T1000 (cell line): Measurements from ENCODE around the gene HS3ST5.
"Not testable (repeated sequence)": the region's sequence is repeated elsewhere in the genome, so short reads cannot be mapped to it uniquely, and the experiment has no call there.

Source experiments
- DNase-seq: peaks from one replicate; lab custom pipeline; 2025; ENCODE audit warnings: mixed read lengths; lab: John Stamatoyannopoulos, UW

The HS3ST5 gene

DNA sequence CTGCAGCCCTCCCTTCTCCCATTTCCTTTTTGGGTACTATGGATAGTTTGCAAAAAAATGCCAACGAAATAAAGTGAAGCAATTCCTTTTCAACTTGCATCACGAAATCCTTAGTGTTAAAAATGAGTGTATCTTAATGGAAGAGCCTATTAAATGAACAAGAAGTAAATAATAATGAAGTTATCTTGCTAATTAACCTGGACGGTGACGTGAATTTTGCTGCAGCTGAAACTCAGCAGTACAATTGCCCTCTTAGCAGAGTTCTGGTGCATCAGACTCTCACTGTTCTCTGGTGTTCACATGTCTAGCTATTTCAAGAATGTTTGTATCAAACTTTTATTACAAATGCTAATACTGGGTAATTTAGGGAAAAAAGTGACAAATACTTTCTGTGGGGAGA is 252.2 kb downstream of the HS3ST5 start:
- no peak for DNase-seq

DNA sequence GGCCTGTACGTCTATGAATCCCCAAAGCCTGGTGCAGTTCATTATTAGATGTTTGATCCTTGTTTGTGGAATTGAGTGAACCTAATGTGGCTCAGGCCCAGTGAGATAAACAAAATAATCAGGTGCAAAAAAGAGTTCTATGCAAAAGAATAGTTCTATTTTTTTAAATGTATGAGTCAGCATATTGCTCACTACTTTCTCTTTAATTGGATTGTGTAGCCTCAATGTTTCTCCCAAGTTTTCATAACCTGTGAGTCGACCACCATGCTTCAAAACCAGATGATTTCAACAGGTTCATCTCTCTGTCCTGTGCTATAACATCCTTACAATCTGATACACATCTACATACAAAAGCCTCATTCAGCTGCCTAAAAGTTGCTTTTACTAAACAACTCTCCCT is 255.3 kb downstream of the HS3ST5 start:
- DNase-seq = no peak

DNA sequence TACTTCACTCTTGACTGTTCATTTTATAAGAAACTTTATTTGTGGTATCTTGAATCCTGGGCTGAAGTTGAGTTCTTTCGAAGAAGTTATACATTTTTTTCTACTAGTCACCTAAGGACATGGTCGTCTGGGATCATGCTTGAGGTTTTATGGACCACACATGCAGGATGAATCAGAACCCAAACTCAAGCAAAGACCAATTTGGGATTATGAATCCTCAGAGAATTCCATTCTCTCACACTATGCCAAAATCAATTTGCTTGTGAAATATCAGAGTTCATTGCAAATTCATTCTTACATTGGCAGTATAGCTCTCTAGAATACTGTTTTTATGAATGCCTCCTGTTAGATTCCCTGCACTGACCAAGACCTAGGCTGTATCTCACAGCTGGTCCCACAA is 257.6 kb downstream of the HS3ST5 start:
- no peak for DNase-seq

DNA sequence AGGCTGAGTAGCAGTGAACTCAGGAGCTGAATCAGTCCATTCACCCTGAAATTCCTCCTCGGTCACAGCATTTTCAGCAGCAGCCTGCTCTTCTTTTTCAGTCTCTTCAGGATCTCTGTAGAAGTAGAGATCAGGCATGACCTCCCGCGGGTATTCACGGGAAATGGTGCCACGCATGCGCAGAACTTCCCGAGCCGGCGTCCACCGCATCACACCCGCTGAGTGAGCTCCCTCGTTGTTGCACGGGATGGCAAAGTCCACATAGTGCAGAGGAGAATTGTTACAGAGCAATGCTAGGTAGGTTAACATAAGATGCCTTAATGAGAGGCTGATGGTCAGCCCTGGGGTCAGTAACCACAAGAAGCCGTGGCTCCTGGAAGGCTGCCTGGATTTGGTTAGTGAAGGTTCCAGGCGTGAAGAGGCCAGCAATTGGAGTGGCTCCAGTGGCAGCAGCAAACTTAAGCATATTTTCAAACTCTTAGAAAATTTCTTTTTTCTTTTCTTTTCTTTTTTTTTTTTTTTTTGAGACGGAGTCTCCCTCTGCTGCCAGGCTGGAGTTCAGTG is 258.4 kb downstream of the HS3ST5 start:
- no peak for DNase-seq

DNA sequence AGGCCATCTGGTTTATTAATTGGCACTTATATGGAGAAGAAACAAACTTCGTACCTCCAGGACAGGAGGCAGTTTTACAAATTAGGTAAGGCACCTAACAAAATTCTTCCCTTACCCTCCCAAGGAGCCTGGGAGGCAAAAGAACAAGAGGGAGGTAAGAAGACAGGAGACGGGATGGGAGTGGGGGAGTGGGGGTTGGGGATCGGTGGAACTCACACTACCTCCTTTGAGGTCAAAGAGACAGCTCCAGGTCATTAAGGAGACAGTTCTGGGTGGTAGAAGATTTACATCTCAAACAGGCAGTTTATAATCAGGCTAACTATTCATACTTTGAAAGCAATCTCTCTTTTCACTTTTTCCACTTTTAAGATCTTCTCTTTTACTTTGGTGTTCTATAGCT is 259.6 kb downstream of the HS3ST5 start:
- DNase-seq = no peak

DNA sequence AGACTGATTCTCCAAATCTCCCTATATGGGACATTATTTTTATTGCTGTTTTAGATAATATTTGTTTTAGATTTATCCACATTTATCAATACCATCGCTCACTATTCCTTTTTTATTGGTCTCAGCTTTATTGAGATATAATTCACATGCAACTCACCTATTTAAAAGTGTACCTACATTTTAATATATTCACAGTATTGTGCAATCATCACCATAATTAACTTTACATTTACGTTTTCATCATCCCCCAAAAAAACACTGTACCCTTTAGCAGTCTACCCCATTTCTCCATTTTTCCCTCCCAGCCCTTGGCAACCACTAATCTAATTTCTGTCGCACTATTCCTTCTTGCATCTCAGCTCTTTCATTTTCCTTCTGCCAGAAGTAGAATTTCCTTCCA is 261.1 kb downstream of the HS3ST5 start:
- no peak for DNase-seq

DNA sequence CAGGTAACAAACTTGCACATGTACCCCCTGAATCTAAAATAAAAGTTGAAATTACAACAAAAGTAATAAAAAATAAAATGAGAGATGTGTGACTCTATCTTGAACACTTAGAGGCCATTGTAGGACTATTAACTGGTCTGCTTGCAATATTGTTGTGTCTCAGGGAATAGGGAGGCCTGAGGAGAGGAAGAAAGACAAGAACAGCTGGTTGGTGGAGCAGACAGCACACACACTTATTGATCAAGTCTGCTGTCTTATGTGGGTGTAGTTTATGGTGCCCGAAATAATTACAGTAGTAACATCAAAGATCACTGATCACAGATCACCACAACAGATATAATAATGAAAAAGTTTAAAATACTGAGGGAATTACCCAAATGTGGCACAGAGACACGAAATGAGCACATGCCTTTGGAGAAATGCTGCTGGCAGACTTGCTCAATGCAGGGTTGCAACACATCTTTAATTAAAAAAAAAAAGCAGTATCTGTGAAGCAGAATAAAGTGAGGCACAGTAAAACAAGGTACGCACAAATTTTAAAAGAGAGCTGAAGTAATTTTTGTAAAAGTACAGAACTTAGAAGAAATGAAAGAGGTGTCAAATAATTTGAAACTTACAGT is 261.8 kb downstream of the HS3ST5 start:
- DNase-seq = no peak

DNA sequence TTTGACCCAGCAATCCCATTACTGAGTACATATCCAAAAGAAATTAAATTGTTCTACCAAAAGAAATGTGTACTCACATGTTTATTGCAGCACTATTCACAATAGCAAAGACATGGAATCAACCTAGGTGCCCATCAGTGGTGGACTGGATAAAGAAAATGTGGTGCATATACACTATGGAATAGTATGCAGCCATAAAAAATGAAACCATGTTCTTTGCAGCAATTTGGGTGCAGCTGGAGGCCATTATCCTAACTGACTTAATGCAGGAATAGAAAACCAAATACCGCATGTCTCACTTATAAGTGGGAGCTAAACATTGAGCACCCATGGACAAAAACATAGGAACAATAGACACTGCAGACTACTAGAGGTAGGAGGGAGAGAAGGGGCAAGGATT is 262.4 kb downstream of the HS3ST5 start:
- DNase-seq = not testable (repeated sequence)

DNA sequence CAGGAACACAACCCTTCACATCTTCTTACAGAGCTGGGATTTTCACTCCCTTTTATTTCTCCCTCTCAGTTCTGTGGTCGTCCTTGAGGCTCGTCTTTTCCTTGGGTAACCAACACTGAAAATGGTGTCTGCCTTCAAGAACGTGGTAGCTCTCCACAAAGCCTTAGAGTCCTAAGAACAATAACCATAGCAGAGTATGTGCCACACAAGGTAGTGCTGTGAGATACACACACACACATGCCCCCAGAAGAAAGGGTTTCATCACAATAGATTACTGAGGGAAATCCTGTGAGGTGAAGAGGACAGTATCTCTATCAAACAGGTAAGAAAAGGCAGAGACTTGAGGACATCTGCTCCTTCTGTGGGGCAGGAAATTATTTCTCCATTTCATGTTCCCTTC is 267.0 kb downstream of the HS3ST5 start:
- DNase-seq = no peak

DNA sequence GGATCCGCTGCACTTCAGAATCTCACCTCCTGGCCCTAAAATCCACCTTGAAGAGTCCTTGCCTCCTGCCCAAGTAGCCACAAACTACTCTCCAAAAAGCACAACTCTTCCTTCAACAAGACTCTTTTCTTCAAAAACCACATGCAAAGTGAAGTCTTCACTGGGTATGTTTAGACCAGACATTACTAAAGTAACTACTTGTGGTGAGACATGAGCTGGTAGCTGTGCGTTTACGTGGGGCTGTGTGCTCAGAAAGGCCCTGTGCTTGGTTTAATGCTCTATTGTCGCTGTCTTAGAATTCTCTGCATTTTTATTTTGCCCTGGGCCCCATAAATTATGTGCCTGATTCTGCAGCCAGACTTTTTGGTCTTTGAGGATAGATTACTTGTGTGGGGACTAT is 267.5 kb downstream of the HS3ST5 start:
- no peak for DNase-seq

DNA sequence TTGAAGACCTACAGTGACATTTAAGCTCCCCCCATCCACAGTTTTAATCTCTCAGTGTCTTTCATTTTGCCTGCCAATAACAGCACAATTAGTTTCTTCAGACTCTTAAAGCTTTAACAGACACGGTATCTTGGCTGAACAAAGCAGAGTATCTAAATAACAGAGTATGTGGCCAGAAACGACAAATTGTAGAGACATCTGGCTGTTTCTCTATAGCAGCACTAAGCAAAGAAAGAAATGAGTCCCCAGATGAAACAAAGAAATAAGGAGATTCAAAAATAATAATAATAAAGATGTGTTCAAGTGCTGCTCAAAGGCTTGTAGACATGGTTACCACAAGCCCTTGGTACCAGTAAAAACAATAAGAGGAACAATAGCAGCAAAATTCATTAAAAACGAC is 274.1 kb downstream of the HS3ST5 start:
- DNase-seq = no peak

DNA sequence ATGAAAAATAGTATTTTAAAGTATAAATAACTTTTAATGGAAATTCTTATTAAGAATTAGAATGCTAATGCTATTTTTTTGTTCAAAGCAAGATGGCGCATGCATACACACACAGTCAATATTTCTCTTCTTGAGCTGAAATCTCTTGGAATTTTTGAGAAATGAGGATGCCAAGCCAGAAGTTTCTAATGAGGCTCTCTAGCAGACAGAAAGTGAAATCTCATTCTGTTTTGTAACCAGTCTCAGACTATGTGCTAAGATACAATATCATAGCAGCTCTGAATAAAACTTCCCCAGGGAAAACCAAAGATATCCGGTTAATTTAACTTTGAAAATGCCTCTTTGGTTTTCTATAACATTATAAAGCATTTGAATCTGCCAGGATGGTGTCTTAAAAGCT is 274.7 kb downstream of the HS3ST5 start:
- DNase-seq = no peak

DNA sequence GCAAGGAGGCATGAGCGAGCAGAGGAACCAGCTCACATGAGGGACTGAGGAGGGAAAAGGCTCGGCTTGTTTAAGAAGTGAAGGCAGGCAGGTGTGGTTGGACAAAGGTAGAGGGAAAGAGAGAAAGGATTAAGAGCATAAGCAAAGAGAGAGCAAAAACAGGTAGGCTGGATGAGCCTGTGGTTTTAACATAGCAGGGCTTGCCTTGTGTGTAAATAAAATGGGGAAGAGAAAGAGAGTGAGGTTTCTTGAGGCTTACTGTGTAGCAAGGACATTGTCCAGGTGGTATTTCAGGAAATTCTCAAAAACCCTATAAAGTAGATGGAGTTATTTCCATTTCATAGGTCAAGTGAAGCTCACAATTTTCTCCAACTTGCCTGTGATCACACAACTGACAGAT is 278.0 kb downstream of the HS3ST5 start:
- no peak for DNase-seq

DNA sequence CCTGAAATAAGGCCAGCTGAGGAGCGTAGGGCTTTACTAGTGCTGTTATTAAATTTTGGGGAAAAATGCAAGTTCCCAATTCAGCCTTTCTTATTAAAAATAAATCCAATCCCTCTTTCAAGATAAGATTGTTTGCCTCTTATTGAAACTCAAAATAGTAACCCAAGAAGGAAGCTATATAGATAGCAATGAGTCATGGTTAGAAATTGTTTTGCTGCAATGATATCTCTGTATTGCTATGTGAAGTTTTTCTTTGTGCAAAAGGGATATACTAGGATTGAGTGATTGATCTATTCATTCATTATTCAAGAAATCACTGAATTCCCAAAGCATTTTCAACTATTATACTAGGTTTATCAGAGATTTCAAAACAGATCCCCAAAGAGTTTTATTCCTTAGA is 278.9 kb downstream of the HS3ST5 start:
- no peak for DNase-seq

DNA sequence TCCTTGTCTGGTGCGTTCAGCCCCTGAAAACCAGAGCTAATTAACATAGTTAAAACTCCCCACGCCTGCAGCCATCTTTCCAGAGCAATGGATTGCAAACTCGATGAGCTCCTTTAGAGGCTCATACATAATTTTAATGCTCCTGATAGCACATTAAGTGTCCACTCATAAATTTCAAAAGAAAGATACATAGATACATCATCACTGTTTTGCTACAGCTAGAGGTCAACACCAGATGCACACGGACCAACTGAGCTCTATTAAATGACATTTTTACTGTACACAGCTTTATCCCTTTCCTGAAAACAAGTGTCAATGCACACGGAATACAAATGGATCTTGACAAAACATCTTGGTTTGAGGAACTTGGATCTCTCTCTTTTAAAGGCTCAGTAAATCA is 280.6 kb downstream of the HS3ST5 start:
- DNase-seq = no peak

DNA sequence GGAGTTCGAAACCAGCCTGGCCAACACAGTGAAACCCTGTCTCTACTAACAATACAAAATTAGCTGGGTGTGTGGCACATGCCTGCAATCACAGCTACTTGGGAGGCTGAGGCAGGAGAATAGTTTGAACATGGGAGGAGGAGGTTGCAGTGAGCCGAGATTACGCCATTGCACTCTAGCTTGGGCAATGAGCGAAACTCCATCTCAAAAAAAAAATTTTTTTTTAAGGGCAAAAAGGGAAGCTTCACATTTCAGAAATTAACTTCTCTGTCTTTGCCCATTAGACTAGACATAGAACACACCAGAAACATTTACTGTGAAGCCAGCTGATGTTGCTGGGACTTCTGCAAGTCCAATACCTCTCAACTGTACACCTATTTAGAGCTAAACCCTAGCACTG is 281.1 kb downstream of the HS3ST5 start:
- no peak for DNase-seq

DNA sequence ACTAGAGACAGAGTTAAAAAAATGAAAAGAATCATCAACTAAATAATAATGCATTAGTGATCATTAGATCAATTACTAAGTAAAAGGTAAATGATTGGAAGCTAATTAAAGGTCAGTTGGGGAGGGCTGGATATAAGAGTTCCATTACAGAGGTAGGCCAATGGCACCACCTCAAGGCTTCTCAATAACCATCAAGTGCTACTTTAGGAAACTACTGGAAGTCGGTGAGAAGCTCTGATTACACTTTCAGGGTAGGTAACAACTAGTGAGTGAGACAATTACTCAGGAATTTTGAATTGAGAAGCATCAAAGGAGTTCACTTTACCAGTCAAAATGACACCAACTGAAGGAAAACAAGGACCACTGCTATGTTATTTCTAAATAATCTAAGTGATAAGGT is 281.7 kb downstream of the HS3ST5 start:
- DNase-seq = no peak

DNA sequence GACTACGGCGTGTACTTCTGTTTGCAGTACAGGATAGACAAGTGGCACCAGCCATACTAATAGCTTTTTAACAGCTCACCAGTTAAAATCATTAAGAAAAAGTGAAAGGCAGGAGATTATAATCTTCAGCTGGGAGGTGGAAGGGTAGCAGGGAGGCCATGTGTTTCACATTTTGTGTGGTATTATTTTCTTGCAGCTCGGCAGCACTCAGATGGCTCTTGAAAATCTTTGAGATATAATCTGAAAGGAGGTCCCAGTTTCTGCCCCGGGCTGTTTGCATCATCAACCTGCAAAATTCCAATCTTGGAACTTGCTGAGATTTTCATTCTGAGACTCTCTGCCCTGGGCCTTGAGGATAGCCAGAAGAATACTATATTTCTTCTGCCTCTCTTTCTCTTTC is 284.4 kb downstream of the HS3ST5 start:
- DNase-seq = no peak

DNA sequence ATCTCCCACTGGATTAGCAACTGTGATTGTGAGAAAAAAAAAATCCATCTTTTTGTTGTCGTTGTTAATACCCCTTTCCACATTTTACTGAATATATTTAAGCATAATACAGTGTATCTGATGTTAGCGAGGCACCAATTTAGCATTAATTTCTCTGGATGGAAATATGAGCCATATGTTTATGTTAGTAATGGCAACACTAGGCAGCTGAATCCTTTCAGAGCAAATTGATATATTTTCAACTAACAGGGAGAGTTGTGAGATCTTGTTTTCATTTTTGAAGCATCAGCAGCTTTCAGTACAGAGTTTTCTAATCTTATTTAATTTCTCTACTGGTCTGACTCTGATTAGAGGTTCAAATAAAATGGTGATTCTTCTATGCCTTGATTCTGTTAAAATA is 287.1 kb downstream of the HS3ST5 start:
- DNase-seq = no peak

DNA sequence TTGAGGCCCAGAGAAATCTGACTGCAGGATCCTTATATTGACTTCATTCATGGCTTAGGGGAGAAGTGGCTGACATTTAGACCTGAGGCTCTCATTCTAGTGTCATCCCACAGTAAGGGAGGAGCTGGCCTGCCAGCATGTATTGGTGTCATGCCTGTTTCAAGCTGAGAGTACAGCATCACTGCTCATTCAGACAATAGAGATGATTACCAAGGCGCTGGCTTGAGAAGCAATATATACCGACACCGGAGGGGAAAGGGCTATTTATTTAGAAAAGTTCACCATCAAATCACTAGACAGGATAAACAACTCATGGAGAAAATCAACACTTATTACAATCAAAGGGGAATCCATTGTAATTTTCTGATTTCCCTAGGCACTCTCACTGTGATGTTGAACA is 287.5 kb downstream of the HS3ST5 start:
- DNase-seq = no peak

DNA sequence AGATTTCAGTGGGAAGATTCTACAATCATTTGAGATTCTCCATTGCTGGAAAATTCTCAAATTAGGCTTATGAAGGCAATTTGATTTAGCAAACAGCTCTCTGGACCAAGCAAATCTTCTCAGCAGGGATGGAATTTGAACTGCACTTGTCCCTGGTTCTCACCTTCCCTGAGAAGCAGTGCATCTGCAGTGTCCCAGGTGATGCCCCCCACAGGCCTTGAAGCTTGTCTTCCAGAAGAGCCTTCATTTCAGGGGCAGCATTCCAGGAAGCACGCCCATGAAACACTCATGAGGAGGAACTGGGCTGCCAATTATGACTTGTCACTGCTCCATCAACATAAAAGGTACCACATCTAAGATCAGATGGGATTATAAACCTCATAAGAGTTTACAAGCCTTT is 289.0 kb downstream of the HS3ST5 start:
- no peak for DNase-seq

DNA sequence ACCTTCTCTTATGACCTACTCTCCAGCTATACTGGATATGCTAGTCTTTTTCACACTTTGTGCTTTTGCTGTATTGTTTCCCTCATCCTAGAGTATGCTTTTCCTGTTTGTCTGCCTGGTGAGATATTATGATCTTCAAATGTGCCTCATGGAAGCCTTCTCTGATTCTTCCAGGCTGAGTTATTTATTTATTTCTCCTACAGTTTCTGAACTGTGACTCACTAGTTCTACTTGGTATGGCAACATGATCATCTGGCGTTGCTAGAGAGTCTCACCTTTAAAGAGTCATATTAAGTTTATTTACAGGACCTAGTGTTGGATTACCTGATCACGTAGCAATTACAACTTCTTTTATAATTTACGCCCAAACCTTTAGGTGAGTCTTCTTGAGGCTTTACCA is 290.7 kb downstream of the HS3ST5 start:
- DNase-seq = no peak

DNA sequence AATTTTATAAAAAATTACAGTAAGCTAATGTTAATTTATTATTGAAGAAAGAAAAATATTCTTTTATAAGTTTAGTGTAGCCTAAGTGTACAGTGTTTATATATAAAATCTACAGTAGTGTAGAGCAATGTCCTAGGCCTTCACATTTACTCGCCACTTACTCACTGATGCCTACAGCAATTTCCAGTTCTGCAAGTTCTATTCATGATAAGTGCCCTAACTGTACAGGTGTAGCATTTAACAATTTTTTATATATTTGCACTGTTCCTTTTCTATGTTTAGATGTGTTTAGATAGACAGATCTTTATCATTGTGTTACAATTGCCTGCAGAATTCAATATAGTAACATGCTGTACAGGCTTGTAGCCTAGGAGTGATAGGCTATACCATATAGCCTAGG is 291.8 kb downstream of the HS3ST5 start:
- no peak for DNase-seq

DNA sequence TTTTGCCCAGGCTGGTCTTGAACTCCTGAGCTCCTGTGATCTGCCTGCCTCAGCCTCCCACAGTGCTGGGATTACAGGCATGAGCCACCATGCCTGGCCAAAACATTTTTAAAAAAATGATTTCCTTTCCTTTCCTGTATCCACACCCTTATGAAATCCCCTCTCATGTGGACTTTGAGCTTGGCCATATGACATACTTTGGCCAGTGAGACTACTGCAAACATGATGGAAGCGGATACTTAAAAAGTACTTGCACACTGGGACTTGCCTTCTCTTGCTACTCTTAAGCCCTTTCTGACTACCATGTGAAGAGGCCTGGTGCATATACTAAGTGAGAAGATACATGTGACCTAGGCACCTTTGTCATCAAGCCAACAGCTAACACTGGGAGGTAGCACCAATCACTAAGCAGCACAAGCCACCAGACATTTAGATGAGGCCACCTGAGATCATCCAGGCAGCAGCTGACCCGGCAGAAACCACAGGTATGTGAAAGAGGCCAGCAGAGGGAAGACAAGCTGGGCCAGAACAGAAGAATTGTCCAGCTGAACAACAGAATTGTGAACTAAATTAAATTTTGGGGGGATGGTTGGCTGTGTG is 293.4 kb downstream of the HS3ST5 start:
- no peak for DNase-seq
